GM11168 (cell line): Measurements from ENCODE around the gene KIF5C.

ENCODE experiments used
- in situ Hi-C: fragments of 300-500 bp; cut with MboI; formaldehyde crosslinking; loops from one replicate; pipeline ENCODE4 v1.12.0; 2022; ENCODE audit warnings: low sequenced_read_pairs; ENCODE audit not compliant: unreplicated experiment

Gene KIF5C

GRCh38 chr2:148981781-148982180 lies 106.8 kb downstream of the KIF5C start:
- in situ Hi-C loops: loop anchor here (25.0 kb wide), 2 partner anchors 419 to 1019 kb away; no protein-coding TSS in a partner anchor

GRCh38 chr2:148982282-148982681 lies 107.3 kb downstream of the KIF5C start:
- in situ Hi-C loops: loop anchor here (25.0 kb wide), 2 partner anchors 420 to 1020 kb away; no protein-coding TSS in a partner anchor

- in situ Hi-C loops: loop anchor here (25.0 kb wide), 2 partner anchors 422 to 1022 kb away; no protein-coding TSS in a partner anchor
Measured at GRCh38 chr2:148983896-148984295, 108.9 kb downstream of the KIF5C start.

GRCh38 chr2:148984449-148984848 lies 109.4 kb downstream of the KIF5C start:
- in situ Hi-C loops: loop anchor here (25.0 kb wide), 2 partner anchors 422 to 1022 kb away; no protein-coding TSS in a partner anchor

GRCh38 chr2:148987286-148987685 lies 112.3 kb downstream of the KIF5C start:
- in situ Hi-C loops: loop anchor here (5.0 to 25.0 kb wide), 3 partner anchors 60 to 1025 kb away; no protein-coding TSS in a partner anchor

GRCh38 chr2:148988337-148988736 lies 113.3 kb downstream of the KIF5C start:
- in situ Hi-C loops: loop anchor here (5.0 to 25.0 kb wide), 3 partner anchors 61 to 1026 kb away; no protein-coding TSS in a partner anchor

- in situ Hi-C loops: loop anchor here (5.0 to 25.0 kb wide), 3 partner anchors 63 to 1028 kb away; no protein-coding TSS in a partner anchor
Measured at GRCh38 chr2:148989882-148990493, 115.0 kb downstream of the KIF5C start.

- in situ Hi-C loops: loop anchor here (25.0 kb wide), 2 partner anchors 429 to 1029 kb away; no protein-coding TSS in a partner anchor
Measured at GRCh38 chr2:148990968-148991367, 115.9 kb downstream of the KIF5C start.

GRCh38 chr2:148992448-148992847 lies 117.4 kb downstream of the KIF5C start:
- in situ Hi-C loops: loop anchor here (25.0 kb wide), 2 partner anchors 430 to 1030 kb away; no protein-coding TSS in a partner anchor

- in situ Hi-C loops: loop anchor here (25.0 kb wide), 2 partner anchors 431 to 1031 kb away; no protein-coding TSS in a partner anchor
Measured at GRCh38 chr2:148993351-148993750, 118.3 kb downstream of the KIF5C start.

- in situ Hi-C loops: loop anchor here (25.0 kb wide), 2 partner anchors 432 to 1032 kb away; no protein-coding TSS in a partner anchor
Measured at GRCh38 chr2:148994341-148994740, 119.3 kb downstream of the KIF5C start.

GRCh38 chr2:148996805-148997204 lies 121.8 kb downstream of the KIF5C start:
- in situ Hi-C loops: loop anchor here (25.0 kb wide), 2 partner anchors 435 to 1035 kb away; no protein-coding TSS in a partner anchor

GRCh38 chr2:148998165-148998830 lies 123.3 kb downstream of the KIF5C start:
- in situ Hi-C loops: loop anchor here (25.0 kb wide), 2 partner anchors 436 to 1036 kb away; no protein-coding TSS in a partner anchor

- in situ Hi-C loops: loop anchor here (25.0 kb wide), 2 partner anchors 437 to 1037 kb away; no protein-coding TSS in a partner anchor
Measured at GRCh38 chr2:148998831-148999200, 123.8 kb downstream of the KIF5C start.

- in situ Hi-C loops: loop anchor here (25.0 kb wide), 2 partner anchors 437 to 1037 kb away; no protein-coding TSS in a partner anchor
Measured at GRCh38 chr2:148999451-148999921, 124.5 kb downstream of the KIF5C start.

GRCh38 chr2:149000158-149000938 lies 125.3 kb downstream of the KIF5C start:
- in situ Hi-C loops: no loop called here

GRCh38 chr2:149001496-149001895 lies 126.5 kb downstream of the KIF5C start:
- in situ Hi-C loops: no loop called here

GRCh38 chr2:149002378-149002890 lies 127.4 kb downstream of the KIF5C start:
- in situ Hi-C loops: no loop called here

- in situ Hi-C loops: no loop called here
Measured at GRCh38 chr2:149002891-149003740, 128.1 kb downstream of the KIF5C start.
